ENCODE results near the gene TMEM35A.
"Not testable (repeated sequence)": the region's sequence is repeated elsewhere in the genome, so short reads cannot be mapped to it uniquely, and the experiment has no call there.

TMEM35A gene

GRCh38 chrX:101078716-101079598 lies at the start of gene TMEM35A:
TMEM35A (plus strand) TSS chrX:101078879; CDS start chrX:101079003, 124 bp downstream.
- DNase-seq (ENCODE audit: low spot score), result no peak

- no peak for DNase-seq (ENCODE audit: low spot score)
Measured at GRCh38 chrX:101029665-101030064, 49.0 kb upstream of the TMEM35A start.

- DNase-seq (ENCODE audit: low spot score), result no peak
Measured at GRCh38 chrX:101037231-101037630, 41.4 kb upstream of the TMEM35A start.

- no peak for DNase-seq (ENCODE audit: low spot score)
Measured at GRCh38 chrX:101040197-101040596, 38.5 kb upstream of the TMEM35A start.

GRCh38 chrX:101051153-101051548 lies 27.5 kb upstream of the TMEM35A start:
- DNase-seq (ENCODE audit: low spot score), result no peak

- DNase-seq (ENCODE audit: low spot score), result peak; percentile 88
Measured at GRCh38 chrX:101051549-101052302, 27.0 kb upstream of the TMEM35A start, which contains the start of gene TRMT2B. TRMT2B (minus strand) TSS chrX:101052111; CDS start chrX:101042289, 9,822 bp downstream.

- not testable (repeated sequence) for DNase-seq (ENCODE audit: low spot score)
Measured at GRCh38 chrX:101056551-101056950, 22.1 kb upstream of the TMEM35A start.

GRCh38 chrX:101057093-101057714 lies 21.5 kb upstream of the TMEM35A start:
- DNase-seq (ENCODE audit: low spot score), result peak; percentile 2

- no peak for DNase-seq (ENCODE audit: low spot score)
Measured at GRCh38 chrX:101062176-101062575, 16.5 kb upstream of the TMEM35A start.

- DNase-seq (ENCODE audit: low spot score), result no peak
Measured at GRCh38 chrX:101071582-101071981, 7.1 kb upstream of the TMEM35A start.

GRCh38 chrX:101079736-101080270 lies 1.1 kb downstream of the TMEM35A start:
- DNase-seq (ENCODE audit: low spot score), result no peak

GRCh38 chrX:101080326-101081124 lies 1.8 kb downstream of the TMEM35A start:
- no peak for DNase-seq (ENCODE audit: low spot score)

GRCh38 chrX:101081231-101081630 lies 2.6 kb downstream of the TMEM35A start:
- no peak for DNase-seq (ENCODE audit: low spot score)

GRCh38 chrX:101091817-101092216 lies 13.1 kb downstream of the TMEM35A start:
- no peak for DNase-seq (ENCODE audit: low spot score)

GRCh38 chrX:101097546-101098453 lies 19.1 kb downstream of the TMEM35A start, which contains the start of gene CENPI:
CENPI (plus strand) TSS chrX:101098204; CDS start chrX:101101071, 2,867 bp downstream.
- DNase-seq (ENCODE audit: low spot score), result peak; percentile 93

- no peak for DNase-seq (ENCODE audit: low spot score)
Measured at GRCh38 chrX:101108284-101108683, 29.6 kb downstream of the TMEM35A start.

- DNase-seq (ENCODE audit: low spot score), result no peak
Measured at GRCh38 chrX:101117701-101118100, 39.0 kb downstream of the TMEM35A start.

GRCh38 chrX:101136235-101136634 lies 57.6 kb downstream of the TMEM35A start:
- DNase-seq (ENCODE audit: low spot score), result no peak
